Measurements from ENCODE around the gene ASPA. TPM values are rescaled to one million over a fixed set of nuclear protein-coding genes. Genes with fewer than 3 reads are reported as not detected.
"Not testable (repeated sequence)": the region's sequence is repeated elsewhere in the genome, so short reads cannot be mapped to it uniquely, and the experiment has no call there.

Gene ASPA
- total RNA-seq, 1 donor from 2014 or later, result 8.2 TPM

DNA sequence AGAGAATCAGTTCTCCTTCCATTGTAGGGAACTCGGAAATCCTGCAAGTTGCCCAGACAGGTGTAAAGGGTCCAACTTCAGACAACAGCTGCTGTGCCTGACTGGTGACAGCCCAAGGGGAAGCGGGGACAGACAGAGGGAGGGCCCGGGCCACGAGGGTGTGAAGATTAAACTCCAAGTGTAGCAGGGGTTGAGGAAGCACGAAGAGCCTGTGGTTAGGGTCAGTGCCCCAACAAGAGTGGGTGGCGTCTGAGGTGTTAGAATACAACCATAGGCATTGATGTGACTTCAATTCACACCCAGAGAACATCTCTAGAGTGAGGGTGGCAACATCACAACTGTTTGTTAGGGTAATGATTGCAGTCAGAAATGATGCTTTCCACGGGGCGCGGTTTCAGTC, 39.1 kb downstream of the ASPA start:
- Histone ChIP-seq H3K36me3 (no peaks in the 10 kb centered on the region), H3K27me3 (ENCODE audit: low read depth) (no peaks in the 10 kb centered on the region), H3K4me3 (no peak overlapping the region), H3K27ac (no peak overlapping the region), H3K9me3 (no peaks in the 10 kb centered on the region), H3K4me1 (peaks cover 4% of the 10 kb centered on the region)
- intact Hi-C loops (cut with DNase I), result no loop called here
- DNase-seq, result no peak
- ATAC-seq, result no peak
- TF ChIP-seq CTCF (IDR thresholded peaks at IDR 0.05), result no peak

DNA sequence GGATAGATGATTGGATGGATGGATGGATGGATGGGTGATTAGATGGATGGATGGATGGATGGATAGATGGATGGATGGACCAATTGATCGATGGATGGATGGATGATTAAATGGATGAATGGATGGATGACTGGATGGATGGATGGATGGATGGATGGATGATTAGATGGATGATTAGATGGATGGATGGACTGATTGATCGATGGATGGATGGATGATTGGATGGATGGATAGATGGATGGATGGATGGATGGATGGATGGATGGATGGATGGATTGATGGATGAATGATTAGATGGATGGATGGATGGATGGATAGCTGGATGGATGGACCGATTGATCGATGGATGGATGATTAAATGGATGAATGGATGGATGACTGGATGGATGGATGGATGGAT, 43.7 kb downstream of the ASPA start:
- H3K9me3 ChIP-seq; DNase-seq; H3K4me3 ChIP-seq; H3K27ac ChIP-seq; H3K4me1 ChIP-seq; intact Hi-C loops (cut with DNase I); H3K27me3 ChIP-seq (ENCODE audit: low read depth); H3K36me3 ChIP-seq; ATAC-seq: not testable (repeated sequence)

DNA sequence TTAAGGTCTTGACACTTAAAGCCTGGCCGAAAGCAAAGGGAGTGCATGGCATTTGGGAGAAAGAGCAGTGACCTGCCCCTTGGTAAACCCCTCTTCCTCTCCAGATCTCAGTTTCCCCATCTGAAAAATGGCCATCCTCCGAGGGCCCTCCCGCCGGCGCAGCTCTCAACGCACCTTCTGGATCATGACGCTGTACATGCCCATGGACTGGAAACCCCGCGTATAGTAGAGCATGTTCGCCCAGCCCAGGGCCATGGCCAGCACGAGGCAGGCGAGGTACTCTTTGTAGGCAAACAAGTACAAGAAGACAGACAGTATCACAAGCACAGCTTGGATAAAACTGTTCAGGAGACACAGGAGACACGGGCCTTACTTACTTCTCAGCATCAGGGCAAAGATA, 48.2 kb downstream of the ASPA start:
- Histone ChIP-seq H3K9me3 (no peaks in the 10 kb centered on the region), H3K27ac (no peak overlapping the region), H3K4me1 (no peaks in the 10 kb centered on the region), H3K4me3 (no peak overlapping the region), H3K36me3 (no peaks in the 10 kb centered on the region), H3K27me3 (ENCODE audit: low read depth) (no peaks in the 10 kb centered on the region)
- intact Hi-C loops (cut with DNase I), result no loop called here
- TF ChIP-seq CTCF (IDR thresholded peaks at IDR 0.05), result no peak
- DNase-seq, result no peak
- ATAC-seq, result no peak

- H3K27ac ChIP-seq, result no peak overlapping the region
- no peak for TF ChIP-seq CTCF (IDR thresholded peaks at IDR 0.05)
- DNase-seq (no peak), ATAC-seq (no peak)
- intact Hi-C loops (cut with DNase I), result no loop called here
- peaks cover 5% of the 10 kb centered on the region for H3K27me3 ChIP-seq (ENCODE audit: low read depth)
- no peaks in the 10 kb centered on the region for H3K4me1 ChIP-seq
- no peak overlapping the region for H3K4me3 ChIP-seq
- no peaks in the 10 kb centered on the region for H3K9me3 ChIP-seq
- no peaks in the 10 kb centered on the region for H3K36me3 ChIP-seq
These were observed 50.7 kb downstream of the ASPA start for GRCh38 chr17:3526491-3526890.

GRCh38 chr17:3526971-3527370, 51.2 kb downstream of the ASPA start:
- H3K9me3 ChIP-seq, result no peaks in the 10 kb centered on the region
- intact Hi-C loops (cut with DNase I), result no loop called here
- no peak for TF ChIP-seq CTCF (IDR thresholded peaks at IDR 0.05)
- DNase-seq (no peak), ATAC-seq (no peak)
- no peaks in the 10 kb centered on the region for H3K4me1 ChIP-seq
- H3K27ac ChIP-seq, result no peak overlapping the region
- no peak overlapping the region for H3K4me3 ChIP-seq
- no peaks in the 10 kb centered on the region for H3K36me3 ChIP-seq
- peaks cover 5% of the 10 kb centered on the region for H3K27me3 ChIP-seq (ENCODE audit: low read depth)

DNA sequence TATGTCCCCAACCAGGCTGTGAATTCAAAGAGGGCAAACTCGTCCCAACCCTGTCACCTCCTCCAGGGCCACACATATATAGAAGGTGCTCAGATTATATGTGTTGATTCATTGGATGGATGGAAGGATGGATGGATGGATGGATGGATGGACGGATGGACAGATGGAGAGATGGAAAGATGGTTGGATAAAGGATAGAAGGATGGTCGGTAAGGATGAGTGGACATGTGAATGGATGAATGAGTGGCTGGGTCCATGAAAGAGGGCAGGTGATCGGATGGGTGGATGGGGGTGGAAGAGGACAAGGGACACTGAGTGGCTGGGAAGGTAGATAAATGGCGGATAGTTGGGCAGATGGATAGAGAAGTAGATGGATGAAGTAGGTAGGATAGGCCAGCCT, 51.7 kb downstream of the ASPA start:
- TF ChIP-seq CTCF (IDR thresholded peaks at IDR 0.05), result no peak
- Histone ChIP-seq H3K4me1 (no peaks in the 10 kb centered on the region), H3K9me3 (no peaks in the 10 kb centered on the region), H3K36me3 (no peaks in the 10 kb centered on the region), H3K27ac (no peak overlapping the region), H3K27me3 (ENCODE audit: low read depth) (peaks cover 5% of the 10 kb centered on the region), H3K4me3 (no peak overlapping the region)
- DNase-seq (no peak), ATAC-seq (no peak)
- intact Hi-C loops (cut with DNase I), result no loop called here
